Liver (tissue), 9 donors: ENCODE results near the gene TRIM14. TPM values are rescaled to one million over a fixed set of nuclear protein-coding genes. Genes with fewer than 3 reads are reported as not detected.

Experiments
- DNase-seq: peaks from one replicate; pipeline ENCODE4 v3.0.0-alpha.2; 2017; ENCODE audit warnings: low spot score
- H3K27ac ChIP-seq, 2 donors: one replicate each; pipeline ENCODE4 v1.7.0; 2013; ENCODE audit warnings: inconsistent platforms in 2 of 2, low read length in 2 of 2, control low read depth in 1 of 2, low read depth in 1 of 2, mild to moderate bottlenecking in 1 of 2
- H3K27me3 ChIP-seq, 4 donors: one replicate each; pipeline versions ENCODE4 v1.6.1 to v1.7.0; 2013; ENCODE audit warnings: low read length in 3 of 4, inconsistent platforms in 1 of 4, mild to moderate bottlenecking in 1 of 4, moderate library complexity in 1 of 4; ENCODE audit not compliant: control insufficient read depth in 4 of 4, insufficient read depth in 4 of 4
- H3K36me3 ChIP-seq, 4 donors: one replicate each; pipeline versions ENCODE4 v1.6.1 to v1.7.0; 2013; ENCODE audit warnings: low read length in 3 of 4, mild to moderate bottlenecking in 3 of 4, low read depth in 1 of 4, moderate library complexity in 1 of 4; ENCODE audit not compliant: control insufficient read depth in 4 of 4, insufficient read depth in 3 of 4
- H3K4me1 ChIP-seq, 4 donors: one replicate each; pipeline versions ENCODE4 v1.6.1 to v1.7.0; 2013; ENCODE audit warnings: low read length in 3 of 4, mild to moderate bottlenecking in 3 of 4, moderate library complexity in 1 of 4; ENCODE audit not compliant: control insufficient read depth in 4 of 4, insufficient read depth in 4 of 4
- H3K4me3 ChIP-seq, 3 donors: one replicate each; pipeline versions ENCODE4 v1.6.1 to v1.7.0; 2013; ENCODE audit warnings: low read length in 3 of 3, control low read depth in 1 of 3, low read depth in 1 of 3, mild to moderate bottlenecking in 1 of 3
- H3K9ac ChIP-seq, 2 donors: one replicate each; pipeline ENCODE4 v1.7.0; 2013; ENCODE audit warnings: low read length in 2 of 2, mild to moderate bottlenecking in 2 of 2, moderate library complexity in 2 of 2, control low read depth in 1 of 2, low read depth in 1 of 2
- H3K9me3 ChIP-seq, 4 donors: one replicate each; pipeline versions ENCODE4 v1.6.1 to v1.7.0; 2013; ENCODE audit warnings: low read length in 3 of 4; ENCODE audit not compliant: control insufficient read depth in 4 of 4
- ATF3 ChIP-seq: IDR thresholded peaks from 2 replicates; pipeline ENCODE4 v1.6.1; 2016; ENCODE audit warnings: antibody characterized with exemption
- FOXA1 ChIP-seq: IDR thresholded peaks from 2 replicates; pipeline ENCODE4 v1.6.1; 2016; ENCODE audit warnings: antibody characterized with exemption
- FOXA2 ChIP-seq: IDR thresholded peaks from 2 replicates; pipeline ENCODE4 v1.6.1; 2016; ENCODE audit warnings: antibody characterized with exemption
- GABPA ChIP-seq, 2 donors: IDR thresholded peaks in 1 of 2; conservative IDR thresholded peaks in 1 of 2; 2 replicates each; pipeline ENCODE4 v1.6.1; 2016; ENCODE audit warnings: antibody characterized with exemption in 2 of 2, mild to moderate bottlenecking in 1 of 2, moderate library complexity in 1 of 2
- HNF4A ChIP-seq, 2 donors: conservative IDR thresholded peaks; 2 replicates each; pipeline ENCODE4 v1.6.1; 2016; ENCODE audit warnings: antibody characterized with exemption in 2 of 2, mild to moderate bottlenecking in 2 of 2
- JUND ChIP-seq, 2 donors: IDR thresholded peaks; 2 replicates each; pipeline ENCODE4 v1.6.1; 2016; ENCODE audit warnings: antibody characterized with exemption in 2 of 2
- MAX ChIP-seq: IDR thresholded peaks from 2 replicates; pipeline ENCODE4 v1.6.1; 2016; ENCODE audit warnings: antibody characterized with exemption
- RAD21 ChIP-seq, 2 donors: IDR thresholded peaks; 2 replicates each; pipeline ENCODE4 v1.6.1; 2016; ENCODE audit warnings: antibody characterized with exemption in 2 of 2, mild to moderate bottlenecking in 2 of 2
- RXRA ChIP-seq, 2 donors: IDR thresholded peaks; 2 replicates each; pipeline ENCODE4 v1.6.1; 2017 to 2018; ENCODE audit warnings: antibody characterized with exemption in 2 of 2, mild to moderate bottlenecking in 1 of 2
- TAF1 ChIP-seq: conservative IDR thresholded peaks from 2 replicates; pipeline ENCODE4 v1.6.1; 2016; ENCODE audit warnings: antibody characterized with exemption, mild to moderate bottlenecking
- YY1 ChIP-seq: IDR thresholded peaks from 2 replicates; pipeline ENCODE4 v1.6.1; 2016; ENCODE audit warnings: antibody characterized with exemption, mild to moderate bottlenecking
- WGBS: extraction: QIAGEN DNeasy Blood & Tissue Kit; methylation state at CpG from one replicate; pipeline ENCODE4 v1.1.7; 2013; 5-methylcytosine and 5-hydroxymethylcytosine counted together
- polyA plus RNA-seq, 2 donors: library from polyadenylated mRNA; stranded (reverse) in 1 of 2; unstranded in 1 of 2; fragments of 200-250 nt in 1 of 2; fragments of >200 nt in 1 of 2; fragmentation: Nextera tagmentation in 1 of 2; extraction: Ambion mirVana in 1 of 2; gene quantifications; one replicate each; pipeline versions ENCODE4 v1.2.1 to v1.2.3, GENCODE V29; 2013 to 2015
- total RNA-seq, 2 donors: library from RNA; depleted of rRNA; stranded (reverse); fragments of >200 nt; gene quantifications; one replicate each; pipeline ENCODE4 v1.2.3, GENCODE V29; 2014
- TF ChIP-seq, protein P1 (sequence below): IDR thresholded peaks from 2 replicates; pipeline ENCODE4 v1.6.1; 2016; ENCODE audit warnings: antibody characterized with exemption
- TF ChIP-seq, protein P2 (sequence below): IDR thresholded peaks from 2 replicates; pipeline ENCODE4 v1.6.1; 2016; ENCODE audit warnings: antibody characterized with exemption, mild to moderate bottlenecking
- donor health status: healthy.
- donor health status: healthy.
- donor health status: healthy.
- donor health status: healthy.
- donor health status: healthy.

Gene TRIM14
- total and polyA plus RNA-seq, 4 donors: 15.2 to 22.0 (median 17.8) TPM

- Histone ChIP-seq H3K27me3 (no peaks in the 10 kb centered on the region), H3K9me3 (no peaks in the 10 kb centered on the region), H3K27ac (peak overlapping the region; percentile 63 to 76), H3K36me3 (peaks cover 5 to 17% (median 11%) of the 10 kb centered on the region in 4 donors), H3K9ac (no peak overlapping the region), H3K4me3 (no peak overlapping the region), H3K4me1 (peaks cover 14 to 38% (median 23%) of the 10 kb centered on the region in 4 donors)
- TF ChIP-seq ATF3 (no peak), JUND (IDR thresholded peaks at IDR 0.05) (no peak), FOXA2 (no peak), RAD21 (IDR thresholded peaks at IDR 0.05) (no peak), GABPA (IDR thresholded peaks at IDR 0.05 in 1 of 2, conservative IDR thresholded peaks at IDR 0.05 in 1 of 2) (no peak), MAX (no peak), HNF4A (conservative IDR thresholded peaks at IDR 0.05) (no peak)
- DNase-seq: no peak
- WGBS: 96% methylated on average over 12 of the region's 12 CpGs
Measured at GRCh38 chr9:98080780-98081179, 38.2 kb downstream of the TRIM14 start.

GRCh38 chr9:98080326-98080725, 38.7 kb downstream of the TRIM14 start:
- TF ChIP-seq RXRA (IDR thresholded peaks at IDR 0.05): no peak
- TF ChIP-seq, protein P1, sequence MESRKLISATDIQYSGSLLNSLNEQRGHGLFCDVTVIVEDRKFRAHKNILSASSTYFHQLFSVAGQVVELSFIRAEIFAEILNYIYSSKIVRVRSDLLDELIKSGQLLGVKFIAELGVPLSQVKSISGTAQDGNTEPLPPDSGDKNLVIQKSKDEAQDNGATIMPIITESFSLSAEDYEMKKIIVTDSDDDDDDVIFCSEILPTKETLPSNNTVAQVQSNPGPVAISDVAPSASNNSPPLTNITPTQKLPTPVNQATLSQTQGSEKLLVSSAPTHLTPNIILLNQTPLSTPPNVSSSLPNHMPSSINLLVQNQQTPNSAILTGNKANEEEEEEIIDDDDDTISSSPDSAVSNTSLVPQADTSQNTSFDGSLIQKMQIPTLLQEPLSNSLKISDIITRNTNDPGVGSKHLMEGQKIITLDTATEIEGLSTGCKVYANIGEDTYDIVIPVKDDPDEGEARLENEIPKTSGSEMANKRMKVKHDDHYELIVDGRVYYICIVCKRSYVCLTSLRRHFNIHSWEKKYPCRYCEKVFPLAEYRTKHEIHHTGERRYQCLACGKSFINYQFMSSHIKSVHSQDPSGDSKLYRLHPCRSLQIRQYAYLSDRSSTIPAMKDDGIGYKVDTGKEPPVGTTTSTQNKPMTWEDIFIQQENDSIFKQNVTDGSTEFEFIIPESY: no peak
- no peak for TF ChIP-seq FOXA1
- TF ChIP-seq MAX: no peak
- TF ChIP-seq, protein P2, sequence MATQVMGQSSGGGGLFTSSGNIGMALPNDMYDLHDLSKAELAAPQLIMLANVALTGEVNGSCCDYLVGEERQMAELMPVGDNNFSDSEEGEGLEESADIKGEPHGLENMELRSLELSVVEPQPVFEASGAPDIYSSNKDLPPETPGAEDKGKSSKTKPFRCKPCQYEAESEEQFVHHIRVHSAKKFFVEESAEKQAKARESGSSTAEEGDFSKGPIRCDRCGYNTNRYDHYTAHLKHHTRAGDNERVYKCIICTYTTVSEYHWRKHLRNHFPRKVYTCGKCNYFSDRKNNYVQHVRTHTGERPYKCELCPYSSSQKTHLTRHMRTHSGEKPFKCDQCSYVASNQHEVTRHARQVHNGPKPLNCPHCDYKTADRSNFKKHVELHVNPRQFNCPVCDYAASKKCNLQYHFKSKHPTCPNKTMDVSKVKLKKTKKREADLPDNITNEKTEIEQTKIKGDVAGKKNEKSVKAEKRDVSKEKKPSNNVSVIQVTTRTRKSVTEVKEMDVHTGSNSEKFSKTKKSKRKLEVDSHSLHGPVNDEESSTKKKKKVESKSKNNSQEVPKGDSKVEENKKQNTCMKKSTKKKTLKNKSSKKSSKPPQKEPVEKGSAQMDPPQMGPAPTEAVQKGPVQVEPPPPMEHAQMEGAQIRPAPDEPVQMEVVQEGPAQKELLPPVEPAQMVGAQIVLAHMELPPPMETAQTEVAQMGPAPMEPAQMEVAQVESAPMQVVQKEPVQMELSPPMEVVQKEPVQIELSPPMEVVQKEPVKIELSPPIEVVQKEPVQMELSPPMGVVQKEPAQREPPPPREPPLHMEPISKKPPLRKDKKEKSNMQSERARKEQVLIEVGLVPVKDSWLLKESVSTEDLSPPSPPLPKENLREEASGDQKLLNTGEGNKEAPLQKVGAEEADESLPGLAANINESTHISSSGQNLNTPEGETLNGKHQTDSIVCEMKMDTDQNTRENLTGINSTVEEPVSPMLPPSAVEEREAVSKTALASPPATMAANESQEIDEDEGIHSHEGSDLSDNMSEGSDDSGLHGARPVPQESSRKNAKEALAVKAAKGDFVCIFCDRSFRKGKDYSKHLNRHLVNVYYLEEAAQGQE: no peak
- no peak for TF ChIP-seq YY1
- no peak for TF ChIP-seq FOXA2
- TF ChIP-seq ATF3: no peak
- no peak for TF ChIP-seq TAF1
- TF ChIP-seq RAD21 (IDR thresholded peaks at IDR 0.05): no peak
- TF ChIP-seq JUND (IDR thresholded peaks at IDR 0.05): no peak
- DNase-seq: no peak
- Histone ChIP-seq H3K4me1 (peaks cover 14 to 43% (median 25%) of the 10 kb centered on the region in 4 donors), H3K36me3 (peaks cover 5 to 17% (median 11%) of the 10 kb centered on the region in 4 donors), H3K27me3 (no peaks in the 10 kb centered on the region), H3K4me3 (no peak overlapping the region), H3K9ac (no peak overlapping the region), H3K9me3 (no peaks in the 10 kb centered on the region), H3K27ac (peak overlapping the region in 1 of 2 donors; percentile 63)
- WGBS: 97% methylated on average over 1 of the region's 1 CpG
